Common myeloid progenitor, CD34-positive (primary cell): ENCODE measurements around the gene TFB2M.

Source experiments
- CTCF ChIA-PET: fragments of 350-600 bp; sonication (Branson Sonifier 250); formaldehyde crosslinking; loops from one replicate; lab custom pipeline; 2021; ENCODE audit warnings: antibody characterized with exemption; lab: Charles Lee
- POLR2A ChIA-PET: fragments of 350-600 bp; sonication (Branson Sonifier 250); formaldehyde crosslinking; loops from one replicate; lab custom pipeline; 2021; ENCODE audit warnings: antibody characterized with exemption; lab: Charles Lee
- DNase-seq, 3 donors: peaks; one replicate each; pipeline versions ENCODE4 v3.0.0 to v3.0.0-alpha.2; 2013
- H3K27ac ChIP-seq, 2 experiments: 1 replicate in 1 of 2; 2 replicates in 1 of 2; pipeline ENCODE4 v1.7.0; 2013; ENCODE audit warnings: inconsistent platforms in 2 of 2, low read length in 2 of 2, mild to moderate bottlenecking in 2 of 2, low read depth in 1 of 2, moderate library complexity in 1 of 2; ENCODE audit not compliant: severe bottlenecking in 2 of 2, insufficient read depth in 1 of 2, poor library complexity in 1 of 2
- H3K27me3 ChIP-seq, 5 experiments: replicated peaks in 2 of 5; 1 replicate in 3 of 5; 2 replicates in 2 of 5; pipeline versions ENCODE4 v1.6.1 to v1.7.0; 2013; ENCODE audit warnings: low read length in 4 of 5, mild to moderate bottlenecking in 2 of 5, moderate library complexity in 2 of 5, inconsistent platforms in 1 of 5; ENCODE audit not compliant: insufficient read depth in 5 of 5, control insufficient read depth in 4 of 5
- H3K36me3 ChIP-seq, 4 experiments: 1 replicate in 2 of 4; 2 replicates in 2 of 4; pipeline versions ENCODE4 v1.6.1 to v1.7.0; 2013; ENCODE audit warnings: low read length in 3 of 4, control low read depth in 1 of 4, mild to moderate bottlenecking in 1 of 4; ENCODE audit not compliant: control insufficient read depth in 4 of 4, insufficient read depth in 4 of 4
- H3K4me1 ChIP-seq, 4 experiments: 1 replicate in 3 of 4; 2 replicates in 1 of 4; pipeline versions ENCODE4 v1.6.1 to v1.7.1; 2013; ENCODE audit warnings: low read length in 3 of 4, mild to moderate bottlenecking in 3 of 4, control low read depth in 1 of 4, inconsistent platforms in 1 of 4, moderate library complexity in 1 of 4; ENCODE audit not compliant: control insufficient read depth in 4 of 4, insufficient read depth in 4 of 4; ENCODE audit errors: control extremely low read depth in 1 of 4
- H3K4me3 ChIP-seq, 7 experiments: 1 replicate in 4 of 7; 2 replicates in 3 of 7; pipeline versions ENCODE4 v1.5.1 to v1.7.0; 2013; ENCODE audit warnings: mild to moderate bottlenecking in 7 of 7, low read length in 6 of 7, moderate library complexity in 6 of 7, inconsistent platforms in 2 of 7, low read depth in 2 of 7, control low read depth in 1 of 7; ENCODE audit not compliant: insufficient read depth in 4 of 7, control insufficient read depth in 1 of 7; ENCODE audit errors: extremely low read depth in 1 of 7
- H3K9me3 ChIP-seq, 5 experiments: 1 replicate in 4 of 5; 2 replicates in 1 of 5; pipeline versions ENCODE4 v1.6.1 to v1.7.1; 2013; ENCODE audit warnings: low read length in 4 of 5, mild to moderate bottlenecking in 2 of 5, inconsistent platforms in 1 of 5, low read depth in 1 of 5, moderate library complexity in 1 of 5; ENCODE audit not compliant: control insufficient read depth in 4 of 5, insufficient read depth in 2 of 5; ENCODE audit errors: control extremely low read depth in 1 of 5
- WGBS: methylation state at CpG from one replicate; pipeline ENCODE4 v1.1.5; 2013; ENCODE audit not compliant: insufficient coverage; 5-methylcytosine and 5-hydroxymethylcytosine counted together

TFB2M gene

DNA sequence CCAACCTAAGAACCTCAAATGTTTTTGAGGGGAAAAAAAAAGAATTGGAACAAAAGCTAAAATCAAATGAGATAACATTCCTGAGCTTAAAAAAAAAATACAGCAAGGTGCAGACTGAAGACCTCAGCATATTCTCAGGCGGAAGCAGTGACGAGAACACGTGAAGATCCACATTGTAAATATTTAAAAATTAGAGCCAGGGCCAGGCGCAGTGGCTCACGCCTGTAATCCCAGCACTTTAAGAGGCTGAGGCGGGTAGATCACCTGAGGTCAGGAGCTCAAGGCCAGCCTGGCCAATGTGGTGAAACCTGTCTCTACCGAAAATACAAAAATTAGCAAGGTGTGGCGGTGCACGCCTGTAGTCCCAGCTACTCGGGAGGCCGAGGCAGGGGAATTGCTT, 15.7 kb downstream of the TFB2M start:
- DNase-seq = no peak
- ChIA-PET POLR2A (no interaction called here), CTCF (interaction anchor here (1.2 to 1.5 kb wide), 4 partner anchors 10 to 35 kb away, joined by 3 to 6 read pairs (median 4); partner anchors contain the start of genes CNST and TFB2M)
- 82% methylated on average over 11 of the region's 11 CpGs for WGBS
- Histone ChIP-seq H3K36me3 (peaks cover 22 to 81% (median 43%) of the 10 kb centered on the region in 4 experiments), H3K4me1 (no peaks in the 10 kb centered on the region), H3K27ac (no peak overlapping the region), H3K9me3 (no peaks in the 10 kb centered on the region), H3K4me3 (no peak overlapping the region), H3K27me3 (no peaks in the 10 kb centered on the region)

DNA sequence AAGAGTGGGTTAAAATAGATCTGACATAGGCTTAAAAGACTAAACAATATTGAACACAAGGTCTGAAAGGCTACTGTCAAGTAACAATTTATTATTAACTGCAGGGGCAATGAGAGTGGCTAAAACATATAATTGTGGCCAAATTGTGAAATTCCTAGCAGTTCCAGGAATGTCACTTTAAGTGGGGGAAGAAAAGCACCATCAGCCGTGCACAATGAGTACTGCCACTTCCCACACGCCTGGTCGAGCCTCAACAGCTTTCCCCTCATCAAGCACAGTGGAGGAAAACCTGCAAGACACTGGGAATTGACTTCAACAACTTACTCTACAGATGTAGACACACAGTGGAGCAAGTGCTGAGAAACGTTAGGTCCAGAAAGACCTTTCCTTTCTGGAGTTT, 16.4 kb downstream of the TFB2M start:
- Histone ChIP-seq H3K9me3 (no peaks in the 10 kb centered on the region), H3K27me3 (no peaks in the 10 kb centered on the region), H3K27ac (no peak overlapping the region), H3K4me1 (no peaks in the 10 kb centered on the region), H3K36me3 (peaks cover 20 to 80% (median 40%) of the 10 kb centered on the region in 4 experiments), H3K4me3 (no peak overlapping the region)
- DNase-seq = no peak
- POLR2A ChIA-PET = no interaction called here
- WGBS = 93% methylated on average over 4 of the region's 4 CpGs
- CTCF ChIA-PET = interaction anchor here (1.2 to 1.5 kb wide), 2 partner anchors 9 to 34 kb away, joined by 4 to 6 read pairs; no protein-coding TSS in a partner anchor

DNA sequence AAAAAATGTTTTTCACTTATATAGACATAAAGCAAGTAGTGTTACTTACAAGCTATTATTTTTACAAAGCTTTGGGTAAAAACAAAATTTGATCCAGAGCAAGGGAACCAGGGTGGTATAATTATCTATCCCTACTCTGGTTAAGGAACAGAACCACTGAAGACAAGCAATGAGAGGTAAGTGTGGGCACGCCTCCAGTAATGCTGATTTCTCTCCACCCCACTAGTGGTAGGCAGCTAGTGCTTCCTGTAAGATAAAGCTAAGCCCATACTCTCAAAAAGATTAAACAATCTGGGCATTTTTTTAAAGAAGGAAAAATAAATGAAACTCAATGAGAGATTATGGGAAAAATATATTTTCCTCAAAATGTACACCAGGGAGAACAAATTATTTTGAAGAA, 22.1 kb downstream of the TFB2M start:
- peak in 2 of 3 donors; percentile 9 to 30 for DNase-seq
- WGBS = no CpG with 5 or more reads among the region's 1 CpG
- ChIA-PET POLR2A (interaction anchor here (0.8 kb wide), 1 partner anchor 13 kb away, joined by 3 read pairs; no protein-coding TSS in a partner anchor), CTCF (interaction anchor here (0.8 to 1.9 kb wide), 4 partner anchors 9 to 26 kb away, joined by 3 to 6 read pairs (median 3); partner anchors contain the start of genes CNST and TFB2M)
- Histone ChIP-seq H3K4me3 (no peak overlapping the region), H3K36me3 (peaks cover 20 to 77% (median 38%) of the 10 kb centered on the region in 4 experiments), H3K4me1 (no peaks in the 10 kb centered on the region), H3K27me3 (no peaks in the 10 kb centered on the region), H3K27ac (no peak overlapping the region), H3K9me3 (no peaks in the 10 kb centered on the region)

DNA sequence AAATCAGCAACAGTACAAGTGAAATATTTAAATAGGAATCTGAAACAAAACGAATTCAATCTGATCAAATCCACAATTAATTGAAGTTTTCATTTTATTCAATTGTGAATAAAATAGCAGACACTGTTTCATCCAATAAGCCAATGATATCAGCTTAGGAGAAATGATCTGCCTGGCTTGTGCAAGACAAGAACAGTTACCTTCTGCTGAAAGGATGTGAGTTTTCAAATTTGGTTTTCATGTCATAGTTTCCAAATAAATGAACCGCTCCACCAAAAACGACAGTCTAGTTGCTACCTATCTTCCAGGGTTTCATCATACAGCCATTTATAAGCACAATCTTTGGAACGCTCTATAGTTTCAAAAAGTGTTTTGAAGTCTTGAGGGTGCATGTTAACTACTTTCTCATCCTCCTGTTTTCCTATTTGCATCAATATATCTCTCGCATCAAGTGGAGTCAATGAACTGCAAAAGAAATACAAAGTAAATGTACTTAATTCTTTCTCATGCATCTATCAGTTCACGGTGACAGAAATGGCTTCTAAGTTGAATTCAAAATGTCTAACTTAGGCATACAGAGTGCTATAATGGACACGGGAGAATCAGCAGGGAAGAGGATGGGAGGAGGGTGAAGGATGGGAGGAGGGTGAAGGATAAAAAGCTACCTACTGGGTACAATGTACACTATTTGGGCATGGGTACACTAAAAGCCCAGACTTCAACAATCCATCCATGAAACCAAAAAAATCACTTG, 25.1 kb downstream of the TFB2M start:
- POLR2A ChIA-PET = no interaction called here
- 78% methylated on average over 3 of the region's 7 CpGs for WGBS
- Histone ChIP-seq H3K27me3 (no peaks in the 10 kb centered on the region), H3K4me3 (no peak overlapping the region), H3K4me1 (no peaks in the 10 kb centered on the region), H3K9me3 (no peaks in the 10 kb centered on the region), H3K36me3 (peaks cover 17 to 54% (median 32%) of the 10 kb centered on the region in 4 experiments), H3K27ac (no peak overlapping the region)
- DNase-seq = no peak
- CTCF ChIA-PET = interaction anchor here (1.3 to 2.0 kb wide), 3 partner anchors 7 to 9 kb away, joined by 5 to 6 read pairs (median 6); no protein-coding TSS in a partner anchor

DNA sequence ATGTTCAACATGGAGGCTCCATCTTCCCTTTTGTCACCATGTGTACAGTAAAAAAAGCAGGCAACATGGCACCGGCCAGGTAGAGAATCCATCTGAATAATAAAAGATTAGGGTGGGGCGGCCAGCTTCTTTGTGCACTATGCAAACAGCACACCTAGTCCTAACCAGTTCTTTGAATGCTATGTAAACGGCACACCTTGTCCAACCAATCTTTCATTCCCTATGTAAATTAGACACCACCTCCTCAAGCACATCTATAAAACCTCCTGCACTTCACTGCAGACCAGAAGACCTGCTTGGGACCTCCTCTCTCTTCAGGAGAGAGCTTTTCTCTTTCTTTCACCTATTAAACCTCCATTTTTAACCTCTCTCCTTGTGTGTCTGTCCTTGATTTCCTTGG, 28.2 kb downstream of the TFB2M start:
- POLR2A ChIA-PET = no interaction called here
- Histone ChIP-seq H3K27ac (no peak overlapping the region), H3K27me3 (no peaks in the 10 kb centered on the region), H3K9me3 (peaks cover 0 to 4% (median 3%) of the 10 kb centered on the region in 5 experiments), H3K36me3 (peaks cover 9 to 26% (median 16%) of the 10 kb centered on the region in 4 experiments), H3K4me1 (no peaks in the 10 kb centered on the region), H3K4me3 (no peak overlapping the region)
- no peak for DNase-seq
- CTCF ChIA-PET = interaction anchor here (1.1 kb wide), 1 partner anchor 45 kb away, joined by 3 read pairs; no protein-coding TSS in a partner anchor
- WGBS = 100% methylated on average over 3 of the region's 3 CpGs

- Histone ChIP-seq H3K27ac (no peak overlapping the region), H3K4me1 (no peaks in the 10 kb centered on the region), H3K4me3 (no peak overlapping the region), H3K36me3 (peaks cover 6 to 23% (median 13%) of the 10 kb centered on the region in 4 experiments), H3K9me3 (peaks cover 0 to 7% (median 3%) of the 10 kb centered on the region in 5 experiments), H3K27me3 (no peaks in the 10 kb centered on the region)
- no peak for DNase-seq
- ChIA-PET POLR2A (no interaction called here), CTCF (interaction anchor here (1.1 kb wide), 1 partner anchor 44 kb away, joined by 3 read pairs; no protein-coding TSS in a partner anchor)
- WGBS = 84% methylated on average over 7 of the region's 7 CpGs
Measured at GRCh38 chr1:246537441-246537840, 28.6 kb downstream of the TFB2M start.

- Histone ChIP-seq H3K9me3 (peaks cover 0 to 26% (median 21%) of the 10 kb centered on the region in 5 experiments), H3K27ac (no peak overlapping the region), H3K4me1 (no peaks in the 10 kb centered on the region), H3K36me3 (no peaks in the 10 kb centered on the region), H3K27me3 (no peaks in the 10 kb centered on the region), H3K4me3 (no peak overlapping the region)
- ChIA-PET POLR2A (no interaction called here), CTCF (interaction anchor here (0.9 to 1.4 kb wide), 4 partner anchors 8 to 33 kb away, joined by 3 to 6 read pairs (median 4); no protein-coding TSS in a partner anchor)
- 100% methylated on average over 1 of the region's 1 CpG for WGBS
- DNase-seq = no peak
Measured at GRCh38 chr1:246534114-246534513, 31.9 kb downstream of the TFB2M start.
